CD4-positive, alpha-beta memory T cell (primary cell): Measurements from ENCODE around the gene GPX2. TPM values are rescaled to one million over a fixed set of nuclear protein-coding genes. Genes with fewer than 3 reads are reported as not detected.

Experiments used
- CTCF ChIA-PET: fragments of 350-600 bp; sonication (Branson Sonifier 250); formaldehyde crosslinking; loops from one replicate; lab custom pipeline; 2021; ENCODE audit warnings: inconsistent platforms; ENCODE audit not compliant: partially characterized antibody; lab: Charles Lee
- POLR2A ChIA-PET: fragments of 350-600 bp; sonication (Branson Sonifier 250); formaldehyde crosslinking; loops from one replicate; lab custom pipeline; 2021; ENCODE audit not compliant: partially characterized antibody; lab: Charles Lee
- DNase-seq, 5 donors: peaks; one replicate each; pipeline versions ENCODE4 v3.0.0 to v3.0.0-alpha.2; 2020 to 2022; ENCODE audit warnings: mixed read lengths in 1 of 5
- H3K27ac ChIP-seq: one replicate; pipeline ENCODE4 v1.7.0; 2013; ENCODE audit warnings: low read depth, low read length
- H3K27me3 ChIP-seq: 2 replicates; pipeline ENCODE4 v1.7.0; 2013; ENCODE audit warnings: mild to moderate bottlenecking, low read length, moderate library complexity; ENCODE audit not compliant: insufficient read depth
- H3K36me3 ChIP-seq: 2 replicates; pipeline ENCODE4 v1.7.0; 2013; ENCODE audit warnings: mild to moderate bottlenecking, low read length, moderate library complexity; ENCODE audit not compliant: insufficient read depth
- H3K4me1 ChIP-seq: 2 replicates; pipeline ENCODE4 v1.7.0; 2013; ENCODE audit warnings: mild to moderate bottlenecking, low read length, moderate library complexity; ENCODE audit not compliant: insufficient read depth
- H3K4me3 ChIP-seq, 2 donors: one replicate each; pipeline ENCODE4 v1.7.0; 2013; ENCODE audit warnings: low read length in 2 of 2, mild to moderate bottlenecking in 1 of 2
- H3K9me3 ChIP-seq, 2 donors: one replicate each; pipeline ENCODE4 v1.7.0; 2013; ENCODE audit warnings: low read length in 2 of 2, control low read depth in 1 of 2; ENCODE audit not compliant: control insufficient read depth in 1 of 2
- H3K27ac Mint-ChIP-seq, 7 donors: one replicate each; pipeline ENCODE4 v1.8.0; 2020 to 2021; ENCODE audit warnings: mixed read lengths in 7 of 7, mild to moderate bottlenecking in 6 of 7, inconsistent platforms in 3 of 7, moderate library complexity in 3 of 7
- H3K27me3 Mint-ChIP-seq, 2 donors: one replicate each; pipeline ENCODE4 v1.8.0; 2020 to 2021; ENCODE audit warnings: mixed read lengths in 2 of 2
- H3K36me3 Mint-ChIP-seq, 2 donors: one replicate each; pipeline ENCODE4 v1.8.0; 2020 to 2021; ENCODE audit warnings: mixed read lengths in 2 of 2, inconsistent platforms in 1 of 2, mild to moderate bottlenecking in 1 of 2
- H3K4me1 Mint-ChIP-seq, 4 donors: one replicate each; pipeline ENCODE4 v1.8.0; 2020 to 2021; ENCODE audit warnings: mixed read lengths in 4 of 4, mild to moderate bottlenecking in 1 of 4
- H3K4me3 Mint-ChIP-seq, 8 donors: one replicate each; pipeline ENCODE4 v1.8.0; 2020 to 2021; ENCODE audit warnings: mixed read lengths in 8 of 8, mild to moderate bottlenecking in 7 of 8, moderate library complexity in 6 of 8, inconsistent platforms in 3 of 8
- H3K9me3 Mint-ChIP-seq, 8 donors: one replicate each; pipeline ENCODE4 v1.8.0; 2020 to 2021; ENCODE audit warnings: mixed read lengths in 8 of 8, mild to moderate bottlenecking in 5 of 8, inconsistent platforms in 3 of 8, moderate library complexity in 1 of 8
- intact Hi-C: fragments of 100-400 bp; cut with micrococcal nuclease; formaldehyde crosslinking; loops from one replicate; pipeline ENCODE4 v1.15.1; 2023
- polyA plus RNA-seq, 2 donors: library from polyadenylated mRNA; unstranded; fragments of 300-500 nt; fragmentation: Illumina TruSeq; gene quantifications; one replicate each; pipeline ENCODE4 v1.2.3, GENCODE V29; 2021
- total RNA-seq, 2 experiments: library from RNA; stranded (reverse); gene quantifications; one replicate each; pipeline ENCODE4 v1.2.3, GENCODE V29; 2021

Gene GPX2
- total and polyA plus RNA-seq, 4 experiments from 2014 or later, result not detected

DNA sequence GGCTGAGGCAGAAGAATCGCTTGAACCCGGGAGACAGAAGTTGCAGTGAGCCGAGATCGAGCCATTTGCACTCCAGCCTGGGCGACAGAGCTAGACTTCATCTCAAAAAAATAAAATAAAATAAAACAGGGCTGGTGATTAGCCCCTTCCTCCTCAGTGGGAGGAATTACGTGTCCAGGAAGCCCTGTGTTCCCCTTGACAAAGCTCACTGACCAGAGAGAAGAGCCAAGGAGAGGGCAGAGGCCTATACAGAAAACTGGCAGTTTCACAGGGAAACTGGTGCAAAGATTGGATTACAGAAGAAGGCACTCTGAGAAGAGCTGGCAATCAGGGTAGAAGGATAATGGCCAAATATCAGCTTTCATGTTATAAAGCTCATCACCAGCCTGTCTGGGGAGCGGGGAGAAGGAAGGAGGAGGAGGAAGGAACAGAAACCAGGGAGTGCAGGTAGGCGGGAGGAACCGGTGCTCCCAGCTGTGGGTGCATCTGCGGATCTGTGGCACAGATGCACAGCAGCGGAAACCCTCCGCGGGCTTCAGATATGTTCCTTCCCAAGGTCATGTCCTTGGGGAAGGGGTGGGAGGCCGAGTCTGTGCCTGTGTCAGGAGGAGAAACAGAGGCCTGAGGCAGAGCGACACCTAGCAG is 22.9 kb upstream of the GPX2 start:
- Histone ChIP-seq H3K36me3 (no peaks in the 10 kb centered on the region), H3K27ac (no peak overlapping the region), H3K4me3 (no peak overlapping the region), H3K27me3 (no peaks in the 10 kb centered on the region), H3K4me1 (peaks cover 4% of the 10 kb centered on the region), H3K9me3 (no peaks in the 10 kb centered on the region)
- POLR2A ChIA-PET, result interaction anchor here (0.7 kb wide), 1 partner anchor 51 kb away, joined by 3 read pairs; no protein-coding TSS in a partner anchor
- H3K27ac Mint-ChIP-seq, result peak overlapping the region in 1 of 7 donors; percentile 78
- peaks cover 5 to 11% (median 7%) of the 10 kb centered on the region in 4 donors for H3K4me1 Mint-ChIP-seq
- CTCF ChIA-PET, result interaction anchor here (0.6 to 1.4 kb wide), 2 partner anchors 15 to 296 kb away, joined by 4 read pairs; no protein-coding TSS in a partner anchor
- no peaks in the 10 kb centered on the region for H3K9me3 Mint-ChIP-seq
- H3K4me3 Mint-ChIP-seq, result no peak overlapping the region
- DNase-seq, result no peak
- intact Hi-C loops, result no loop called here
- H3K36me3 Mint-ChIP-seq, result peaks cover 0 to 4% of the 10 kb centered on the region in 2 donors
- H3K27me3 Mint-ChIP-seq, result no peaks in the 10 kb centered on the region

DNA sequence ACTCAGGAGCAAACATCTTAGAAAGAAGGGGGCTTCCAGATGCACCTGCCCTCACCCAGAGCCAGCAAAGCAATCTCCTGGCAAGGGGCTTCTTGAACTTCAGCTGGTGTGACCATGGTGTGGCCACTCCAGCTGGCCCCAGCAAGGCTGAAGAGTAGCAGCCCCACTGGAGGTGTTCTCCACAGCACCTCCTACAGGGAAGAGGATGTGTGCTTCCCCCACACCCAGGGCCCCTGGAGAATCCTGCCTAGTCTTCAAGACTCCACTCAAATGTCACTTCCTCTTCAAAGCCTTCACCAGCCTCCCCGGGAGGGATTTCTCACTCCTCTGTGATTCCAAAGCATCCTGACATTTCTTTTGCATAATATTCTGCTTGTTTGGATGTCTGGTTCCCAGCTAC is 21.1 kb upstream of the GPX2 start:
- H3K27ac Mint-ChIP-seq, result peak overlapping the region in 3 of 7 donors; percentile 4 to 31 (median 18)
- peaks cover 0 to 7% (median 2%) of the 10 kb centered on the region in 4 donors for H3K4me1 Mint-ChIP-seq
- intact Hi-C loops, result no loop called here
- ChIA-PET CTCF (no interaction called here), POLR2A (no interaction called here)
- DNase-seq, result no peak
- Histone ChIP-seq H3K9me3 (no peaks in the 10 kb centered on the region), H3K4me3 (no peak overlapping the region), H3K27me3 (no peaks in the 10 kb centered on the region), H3K4me1 (peaks cover 4% of the 10 kb centered on the region), H3K36me3 (no peaks in the 10 kb centered on the region), H3K27ac (no peak overlapping the region)
- H3K36me3 Mint-ChIP-seq, result peaks cover 0 to 4% of the 10 kb centered on the region in 2 donors
- no peaks in the 10 kb centered on the region for H3K9me3 Mint-ChIP-seq
- no peak overlapping the region for H3K4me3 Mint-ChIP-seq
- no peaks in the 10 kb centered on the region for H3K27me3 Mint-ChIP-seq

DNA sequence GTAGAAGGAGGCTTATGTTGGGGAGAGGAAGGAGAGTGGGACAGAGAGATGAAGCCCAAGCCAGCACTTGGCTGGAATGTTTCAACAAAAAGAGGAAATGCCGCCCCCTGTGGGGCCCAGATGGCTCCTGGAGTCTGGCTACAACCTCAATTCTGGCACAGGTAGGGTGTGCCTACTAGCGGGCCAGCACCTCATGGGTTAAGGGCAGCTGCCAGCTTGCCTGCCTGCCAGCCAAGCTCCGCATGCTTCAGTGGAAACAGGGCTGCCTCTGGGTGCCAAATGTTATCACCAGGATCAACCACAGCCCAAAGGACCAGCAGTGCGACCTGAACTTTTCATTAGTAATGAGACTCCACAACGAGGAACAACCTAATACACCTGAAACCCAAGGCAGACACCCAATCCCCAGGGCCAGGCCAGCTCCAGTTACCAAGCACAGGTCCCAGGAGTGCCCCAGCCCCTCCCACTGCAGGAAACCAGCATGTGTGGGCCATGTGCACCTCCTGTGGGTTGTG is 18.3 kb upstream of the GPX2 start:
- DNase-seq, result no peak
- Histone ChIP-seq H3K9me3 (no peaks in the 10 kb centered on the region), H3K36me3 (no peaks in the 10 kb centered on the region), H3K27me3 (no peaks in the 10 kb centered on the region), H3K4me1 (peaks cover 4% of the 10 kb centered on the region), H3K4me3 (no peak overlapping the region), H3K27ac (no peak overlapping the region)
- peaks cover 0 to 4% (median 1%) of the 10 kb centered on the region in 4 donors for H3K4me1 Mint-ChIP-seq
- H3K9me3 Mint-ChIP-seq, result no peaks in the 10 kb centered on the region
- ChIA-PET CTCF (interaction anchor here (0.6 to 1.0 kb wide), 5 partner anchors 10 to 324 kb away, joined by 3 to 4 read pairs (median 3); no protein-coding TSS in a partner anchor), POLR2A (interaction anchor here (0.6 to 1.6 kb wide), 3 partner anchors 9 to 1739 kb away, joined by 3 to 7 read pairs (median 3); no protein-coding TSS in a partner anchor)
- no peaks in the 10 kb centered on the region for H3K27me3 Mint-ChIP-seq
- intact Hi-C loops, result no loop called here
- peaks cover 2 to 6% of the 10 kb centered on the region in 2 donors for H3K36me3 Mint-ChIP-seq
- peak overlapping the region in 2 of 7 donors; percentile 52 to 59 for H3K27ac Mint-ChIP-seq
- H3K4me3 Mint-ChIP-seq, result no peak overlapping the region

DNA sequence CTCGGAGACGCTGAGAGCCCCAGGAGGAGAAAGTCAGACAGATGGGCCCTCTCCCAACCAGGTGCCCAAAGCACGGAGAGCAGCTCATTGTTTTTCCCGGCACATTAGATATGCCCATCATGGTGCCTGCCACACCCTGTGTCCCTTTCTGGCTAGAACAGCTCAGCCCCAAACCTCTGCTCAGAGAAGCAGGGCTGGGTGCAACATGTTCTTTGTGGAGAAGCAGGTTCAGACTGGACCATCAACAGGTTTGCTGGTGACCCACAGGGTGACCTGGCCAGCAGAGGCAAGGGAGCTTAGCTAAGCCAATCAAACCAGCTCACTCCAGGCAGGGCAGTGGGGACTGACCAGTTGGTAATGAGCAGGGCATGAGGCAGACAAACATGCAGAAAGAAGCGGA is 16.2 kb upstream of the GPX2 start:
- POLR2A ChIA-PET, result no interaction called here

DNA sequence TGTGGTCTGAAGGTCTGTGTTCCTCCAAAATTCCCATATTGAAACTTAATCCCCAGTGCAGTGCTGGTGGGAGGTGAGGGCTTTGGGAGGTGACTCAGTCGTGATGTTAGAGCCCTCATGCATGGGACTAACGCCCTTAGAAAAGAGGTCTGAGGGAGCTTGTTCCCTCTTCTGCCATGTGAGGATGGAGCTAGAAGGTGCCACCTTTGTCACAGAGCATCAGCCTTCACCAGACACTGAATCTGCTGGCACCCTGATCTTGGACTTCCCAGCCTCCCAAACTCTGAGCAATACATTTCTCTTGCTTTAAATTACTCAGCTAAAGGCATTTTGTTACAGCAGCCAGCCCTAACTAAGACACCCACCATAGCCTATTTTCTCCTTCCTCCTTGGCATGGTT is 15.7 kb upstream of the GPX2 start:
- ChIA-PET CTCF (interaction anchor here (1.5 kb wide), 1 partner anchor 135 kb away, joined by 5 read pairs; no protein-coding TSS in a partner anchor), POLR2A (no interaction called here)
- peaks cover 4% of the 10 kb centered on the region for H3K4me1 ChIP-seq
- no peaks in the 10 kb centered on the region for H3K27me3 ChIP-seq
- intact Hi-C loops, result no loop called here
- H3K36me3 ChIP-seq, result no peaks in the 10 kb centered on the region
- no peak overlapping the region for H3K4me3 ChIP-seq
- Mint-ChIP-seq H3K9me3 (no peaks in the 10 kb centered on the region), H3K27ac (peak overlapping the region in 3 of 7 donors; percentile 11 to 43 (median 18)), H3K4me1 (peaks cover 0 to 5% (median 1%) of the 10 kb centered on the region in 4 donors), H3K36me3 (peaks cover 6 to 10% of the 10 kb centered on the region in 2 donors), H3K4me3 (no peak overlapping the region), H3K27me3 (no peaks in the 10 kb centered on the region)
- no peak for DNase-seq
- no peaks in the 10 kb centered on the region for H3K9me3 ChIP-seq
- no peak overlapping the region for H3K27ac ChIP-seq

More for the DNA sequence above, 16.2 kb upstream of the GPX2 start:
- no peaks in the 10 kb centered on the region for H3K27me3 ChIP-seq
- Mint-ChIP-seq H3K27me3 (no peaks in the 10 kb centered on the region), H3K36me3 (peaks cover 5 to 10% of the 10 kb centered on the region in 2 donors), H3K4me1 (peaks cover 0 to 4% (median 2%) of the 10 kb centered on the region in 4 donors), H3K27ac (peak overlapping the region in 1 of 7 donors; percentile 11), H3K9me3 (no peaks in the 10 kb centered on the region), H3K4me3 (no peak overlapping the region)
- peaks cover 4% of the 10 kb centered on the region for H3K4me1 ChIP-seq
- H3K9me3 ChIP-seq, result no peaks in the 10 kb centered on the region
- H3K4me3 ChIP-seq, result no peak overlapping the region
- DNase-seq, result no peak
- no peak overlapping the region for H3K27ac ChIP-seq
- intact Hi-C loops, result no loop called here
- CTCF ChIA-PET, result no interaction called here
- no peaks in the 10 kb centered on the region for H3K36me3 ChIP-seq

DNA sequence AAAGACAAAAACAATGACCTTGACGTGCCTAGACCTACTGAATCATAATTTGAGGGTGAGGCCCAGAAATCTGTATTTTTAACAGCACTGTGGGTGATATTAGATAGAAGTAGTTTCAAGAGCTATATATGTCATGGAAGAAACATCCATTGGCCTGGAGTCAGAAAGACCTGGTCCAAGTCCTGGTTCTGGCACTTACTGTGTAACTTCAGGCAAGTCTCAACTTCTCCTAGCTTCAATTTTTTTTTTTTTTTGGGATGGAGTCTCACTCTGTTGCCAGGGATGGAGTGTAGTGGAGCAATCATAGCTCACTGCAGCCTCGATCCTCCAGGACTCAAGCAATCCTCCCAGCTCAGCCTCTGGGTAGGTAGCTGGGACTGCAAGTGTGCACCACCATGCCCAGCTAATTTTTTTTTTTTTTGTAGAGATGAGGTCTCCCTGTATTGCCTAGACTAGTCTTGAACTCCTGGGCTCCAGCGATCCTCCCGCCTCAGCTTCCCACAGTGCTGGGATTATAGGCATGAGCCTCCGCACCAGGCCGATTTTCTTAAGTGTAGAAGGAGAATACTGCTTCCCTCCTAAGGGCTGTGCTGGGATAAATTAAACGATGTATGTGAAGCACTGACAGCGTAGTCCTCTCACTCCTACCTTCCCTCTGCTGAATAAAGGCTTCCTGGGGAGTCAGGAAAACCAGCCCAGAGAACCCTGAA is 14.3 kb upstream of the GPX2 start:
- peaks cover 4% of the 10 kb centered on the region for H3K4me1 ChIP-seq
- H3K4me1 Mint-ChIP-seq, result peaks cover 0 to 11% (median 0%) of the 10 kb centered on the region in 4 donors
- H3K36me3 Mint-ChIP-seq, result peaks cover 10 to 15% of the 10 kb centered on the region in 2 donors
- POLR2A ChIA-PET, result interaction anchor here (0.9 to 1.2 kb wide), 2 partner anchors 13 to 20 kb away, joined by 3 read pairs; no protein-coding TSS in a partner anchor
- no peak for DNase-seq
- no peaks in the 10 kb centered on the region for H3K27me3 ChIP-seq
- no peaks in the 10 kb centered on the region for H3K27me3 Mint-ChIP-seq
- no peak overlapping the region for H3K4me3 Mint-ChIP-seq
- no peak overlapping the region for H3K27ac ChIP-seq
- H3K36me3 ChIP-seq, result no peaks in the 10 kb centered on the region
- no peaks in the 10 kb centered on the region for H3K9me3 Mint-ChIP-seq
- H3K9me3 ChIP-seq, result no peaks in the 10 kb centered on the region
- no peak overlapping the region for H3K27ac Mint-ChIP-seq
- CTCF ChIA-PET, result interaction anchor here (1.5 to 2.3 kb wide), 2 partner anchors 13 to 134 kb away, joined by 5 to 8 read pairs; no protein-coding TSS in a partner anchor
- H3K4me3 ChIP-seq, result no peak overlapping the region
- intact Hi-C loops, result no loop called here

DNA sequence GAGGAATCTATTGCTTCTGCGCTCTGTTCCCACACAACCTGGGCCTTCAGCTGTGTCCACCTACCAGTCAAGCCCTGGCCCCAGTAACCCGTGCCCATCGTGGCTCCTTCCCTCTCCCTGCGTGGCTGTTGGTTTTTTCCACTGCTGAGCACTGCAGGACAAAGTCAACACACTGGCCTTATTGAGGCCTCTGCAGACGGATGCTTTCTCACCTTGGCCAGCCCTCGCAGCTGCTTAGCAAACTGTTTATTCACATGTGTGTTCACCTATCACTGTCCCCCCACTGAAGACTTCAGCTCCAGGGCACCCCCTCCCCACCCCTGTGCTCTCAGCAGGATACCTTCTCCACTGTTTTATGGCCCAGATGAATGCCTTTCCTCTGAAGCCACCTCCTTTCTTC is 12.8 kb upstream of the GPX2 start:
- intact Hi-C loops, result no loop called here

More for the DNA sequence above, 12.8 kb upstream of the GPX2 start:
- Mint-ChIP-seq H3K9me3 (no peaks in the 10 kb centered on the region), H3K27me3 (no peaks in the 10 kb centered on the region), H3K36me3 (peaks cover 18 to 25% of the 10 kb centered on the region in 2 donors), H3K4me3 (no peak overlapping the region), H3K27ac (peak overlapping the region in 1 of 7 donors; percentile 64), H3K4me1 (peaks cover 0 to 9% (median 0%) of the 10 kb centered on the region in 4 donors)
- no peaks in the 10 kb centered on the region for H3K4me1 ChIP-seq
- ChIA-PET POLR2A (no interaction called here), CTCF (interaction anchor here (2.3 kb wide), 1 partner anchor 11 kb away, joined by 8 read pairs; no protein-coding TSS in a partner anchor)
- H3K27me3 ChIP-seq, result no peaks in the 10 kb centered on the region
- H3K9me3 ChIP-seq, result no peaks in the 10 kb centered on the region
- H3K36me3 ChIP-seq, result peaks cover 6% of the 10 kb centered on the region
- no peak overlapping the region for H3K27ac ChIP-seq
- no peak overlapping the region for H3K4me3 ChIP-seq
- no peak for DNase-seq
